Occipital lobe (tissue), 2 donors: ENCODE results near the gene CXCL16. TPM values are rescaled to one million over a fixed set of nuclear protein-coding genes. Genes with fewer than 3 reads are reported as not detected.
"Not testable (repeated sequence)": the region's sequence is repeated elsewhere in the genome, so short reads cannot be mapped to it uniquely, and the experiment has no call there.

Experiments used
- DNase-seq: peaks from one replicate; lab custom pipeline; 2025; lab: John Stamatoyannopoulos, UW
- total RNA-seq: library from RNA; depleted of rRNA; stranded (reverse); fragments of >200 nt; gene quantifications from one replicate; pipeline ENCODE4 v1.2.3, GENCODE V29; 2014

The CXCL16 gene
- total RNA-seq, 1 donor from 2014 or later, result 1.2 TPM

- not testable (repeated sequence) for DNase-seq
These were observed 40.2 kb downstream of the CXCL16 start for GRCh38 chr17:4699401-4700056.

GRCh38 chr17:4696437-4696805 is 43.3 kb downstream of the CXCL16 start:
- DNase-seq, result no peak

- no peak for DNase-seq
These were observed 46.3 kb downstream of the CXCL16 start for GRCh38 chr17:4693416-4693815.

- DNase-seq, result no peak
These were observed 48.0 kb downstream of the CXCL16 start for GRCh38 chr17:4691686-4692085.

- no peak for DNase-seq
These were observed 49.0 kb downstream of the CXCL16 start for GRCh38 chr17:4690745-4691144.

- DNase-seq, result not testable (repeated sequence)
These were observed 49.9 kb downstream of the CXCL16 start for GRCh38 chr17:4689872-4690271.

- DNase-seq, result not testable (repeated sequence)
These were observed 56.0 kb downstream of the CXCL16 start for GRCh38 chr17:4683739-4684138.

Other genes starting within 250 kb of the CXCL16 start
- 15.9 TPM for gene SPNS2, start 241.0 kb downstream of the CXCL16 start, total RNA-seq
- 28.5 TPM for gene MYBBP1A, start 184.5 kb downstream of the CXCL16 start, total RNA-seq
- gene GGT6, start 179.4 kb downstream of the CXCL16 start, total RNA-seq, result not detected
- gene SMTNL2, start 155.4 kb downstream of the CXCL16 start, total RNA-seq, result 3.7 TPM
- gene ALOX15, start 98.2 kb downstream of the CXCL16 start, total RNA-seq, result not detected
- gene PELP1, start 35.8 kb downstream of the CXCL16 start, total RNA-seq, result 33.5 TPM
- 10.5 TPM for gene ARRB2, start 29.3 kb downstream of the CXCL16 start, total RNA-seq
- gene MED11, start 8.5 kb downstream of the CXCL16 start, total RNA-seq, result 5.6 TPM
- gene ZMYND15, start 95 bp downstream of the CXCL16 start, total RNA-seq, result 0.31 TPM
- gene TM4SF5, start 32.0 kb upstream of the CXCL16 start, total RNA-seq, result not detected
- 0.62 TPM for gene VMO1, start 46.4 kb upstream of the CXCL16 start, total RNA-seq
- gene GLTPD2, start 49.0 kb upstream of the CXCL16 start, total RNA-seq, result not detected
- 64.4 TPM for gene PSMB6, start 56.2 kb upstream of the CXCL16 start, total RNA-seq
- 6.1 TPM for gene PLD2, start 67.2 kb upstream of the CXCL16 start, total RNA-seq
- gene MINK1, start 93.4 kb upstream of the CXCL16 start, total RNA-seq, result 18.4 TPM
- gene C17orf107, start 159.6 kb upstream of the CXCL16 start, total RNA-seq, result 6.9 TPM
- 0.62 TPM for gene CHRNE, start 163.2 kb upstream of the CXCL16 start, total RNA-seq
- not detected for gene GP1BA, start 192.3 kb upstream of the CXCL16 start, total RNA-seq
- gene SLC25A11, start 200.1 kb upstream of the CXCL16 start, total RNA-seq, result 44.6 TPM
- 10.3 TPM for gene RNF167, start 200.3 kb upstream of the CXCL16 start, total RNA-seq
- 53.0 TPM for gene PFN1, start 208.6 kb upstream of the CXCL16 start, total RNA-seq
- gene ENO3, start 211.2 kb upstream of the CXCL16 start, total RNA-seq, result 2.3 TPM
- 21.1 TPM for gene SPAG7, start 227.9 kb upstream of the CXCL16 start, total RNA-seq
- 5.1 TPM for gene CAMTA2, start 247.7 kb upstream of the CXCL16 start, total RNA-seq